Stimulated activated naive CD4-positive, alpha-beta T cell treated with Interleukin-2 at 50 U/mL for 16 hours (primary cell): ENCODE data around the gene HSH2D.
A peak's percentile ranks its signal among the peaks of the same experiment; 100 is the strongest.

Experiments
- DNase-seq: peaks from one replicate; lab custom pipeline; 2025; lab: John Stamatoyannopoulos, UW

Gene HSH2D

DNA sequence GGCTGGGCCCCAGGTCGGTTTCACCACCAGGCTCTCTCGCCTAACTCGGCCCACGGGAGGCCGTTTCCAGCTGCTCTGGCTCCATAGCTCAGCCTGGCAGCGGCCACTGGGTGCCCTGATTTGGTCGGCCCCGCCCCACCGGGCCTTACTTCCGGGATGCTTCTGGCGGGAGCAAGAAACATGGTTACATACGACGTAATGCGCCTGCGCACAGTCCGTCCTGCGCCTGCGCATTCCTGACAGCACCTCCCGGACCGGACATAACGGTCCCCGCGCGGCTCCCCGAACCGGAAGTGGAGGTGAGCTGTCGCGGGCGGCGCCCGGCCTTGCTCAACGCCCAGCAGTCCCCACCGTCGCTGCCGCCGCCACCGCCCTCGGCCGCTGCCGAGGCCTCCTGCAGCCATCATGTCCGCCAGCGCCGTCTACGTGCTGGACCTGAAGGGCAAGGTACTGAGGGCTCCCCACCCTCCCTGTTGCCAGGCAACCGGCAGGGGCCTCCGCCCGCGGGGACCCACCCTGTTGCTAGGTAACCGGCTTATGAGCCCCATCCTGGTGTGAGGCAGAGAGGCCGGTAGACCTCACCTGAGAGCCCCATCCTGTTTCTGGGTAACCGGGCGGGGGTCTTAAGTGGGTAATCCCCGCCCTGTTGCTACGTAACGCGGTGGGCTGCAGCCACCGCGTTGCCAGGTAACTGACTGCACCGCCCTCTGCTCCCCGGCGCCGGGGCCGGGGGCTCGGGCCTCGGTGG, 54.3 kb downstream of the HSH2D start, which contains the start of gene AP1M1:
Gene AP1M1, plus strand, starts transcription at position 290 of the 748 bp plus-strand sequence. Its CDS starts 116 bp downstream, at position 406.
- peak; percentile 97 for DNase-seq

- DNase-seq, result no peak
Measured at GRCh38 chr19:16198370-16198651, 54.8 kb downstream of the HSH2D start.

GRCh38 chr19:16199275-16199932, 55.9 kb downstream of the HSH2D start:
- no peak for DNase-seq

DNA sequence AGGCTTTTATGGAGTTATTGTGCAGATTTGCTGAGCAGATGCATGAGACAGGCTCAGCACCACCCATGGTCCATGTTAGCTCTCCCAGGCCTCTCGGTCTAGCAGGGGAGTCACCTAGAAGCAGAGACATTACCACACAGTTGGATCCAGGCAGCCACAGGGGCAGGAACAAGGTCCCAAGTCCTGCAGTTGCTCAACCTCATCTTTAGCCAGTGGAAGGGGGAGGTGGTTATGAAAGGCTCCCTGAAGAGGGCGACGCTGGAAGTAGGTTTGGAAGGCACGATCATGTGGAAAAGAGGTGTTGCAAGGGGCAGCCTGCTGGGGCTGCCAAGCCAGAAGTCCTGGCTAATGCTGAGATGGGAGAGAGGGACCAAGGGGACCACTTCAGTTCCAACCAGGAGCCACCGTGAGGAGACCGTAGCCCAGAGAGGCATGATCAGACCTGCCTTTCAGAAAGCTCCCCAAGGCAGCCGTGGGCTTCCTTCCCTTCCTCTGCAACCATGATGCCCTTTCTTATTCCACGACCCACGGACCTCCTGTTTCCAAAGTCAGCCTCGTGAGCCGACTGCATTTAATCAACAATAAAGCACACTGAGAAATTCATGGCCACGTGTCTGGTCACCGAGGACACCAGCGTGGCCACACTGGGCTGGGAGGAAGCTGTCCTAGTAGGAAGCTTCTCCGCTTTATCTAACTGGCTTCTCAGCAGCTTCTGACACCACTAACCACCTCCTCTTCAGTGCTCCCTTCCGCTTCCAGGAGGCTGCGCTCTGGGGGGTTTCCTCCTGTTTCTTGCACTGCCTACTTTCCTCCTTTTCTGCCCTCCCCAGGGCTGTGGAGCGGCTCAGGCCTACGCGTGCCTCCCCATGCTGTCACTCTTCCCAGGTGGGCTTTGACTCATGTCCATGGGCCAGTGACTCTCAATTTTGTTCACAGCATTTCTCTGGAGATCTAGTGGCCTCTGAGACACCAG, 56.8 kb downstream of the HSH2D start:
- no peak for DNase-seq

GRCh38 chr19:16201011-16201391, 57.5 kb downstream of the HSH2D start:
- DNase-seq, result no peak

DNA sequence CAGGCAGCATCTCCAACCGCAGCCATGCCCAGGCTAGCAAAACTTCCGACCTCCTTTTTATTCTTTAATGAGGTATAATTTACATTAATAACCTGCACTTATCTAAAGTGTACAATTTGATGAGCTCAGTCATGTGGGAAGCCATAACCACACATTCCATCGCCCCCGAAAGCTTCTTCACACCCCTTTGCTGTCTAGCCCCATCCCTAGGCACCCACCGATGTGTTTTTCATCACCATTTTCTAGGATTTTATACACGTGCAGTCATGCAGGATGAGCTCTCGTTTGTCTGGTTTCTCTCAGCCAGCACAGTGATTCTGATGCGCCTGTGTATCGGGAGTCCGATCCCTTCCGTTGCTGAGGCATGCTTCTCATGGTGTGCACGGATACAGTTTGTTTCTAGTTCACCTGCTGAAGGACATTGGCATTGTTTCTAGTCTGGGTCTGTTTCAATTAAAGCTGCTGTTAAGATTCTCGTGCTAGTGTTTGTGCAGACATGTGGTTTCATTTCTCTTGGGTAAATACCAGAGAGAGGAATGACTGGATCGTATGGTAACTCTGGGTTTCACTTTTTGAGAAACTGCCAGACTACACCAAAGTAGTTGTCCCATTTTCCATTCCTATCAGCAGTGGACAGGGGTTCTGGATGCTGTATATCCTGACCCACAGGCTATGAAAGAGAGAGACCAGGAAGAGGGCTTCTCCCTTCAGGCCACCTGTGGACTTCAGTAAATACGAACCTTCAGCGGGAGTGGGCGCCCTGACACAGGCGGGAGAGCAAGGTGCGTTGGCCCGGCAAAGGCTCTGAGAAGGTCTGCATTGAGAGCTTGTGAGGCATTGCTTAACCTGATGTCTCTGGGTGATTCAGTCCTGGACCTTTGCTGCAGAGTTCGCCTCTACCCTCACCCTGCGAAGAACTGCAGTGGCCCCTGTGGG, 59.1 kb downstream of the HSH2D start:
- no peak for DNase-seq

DNA sequence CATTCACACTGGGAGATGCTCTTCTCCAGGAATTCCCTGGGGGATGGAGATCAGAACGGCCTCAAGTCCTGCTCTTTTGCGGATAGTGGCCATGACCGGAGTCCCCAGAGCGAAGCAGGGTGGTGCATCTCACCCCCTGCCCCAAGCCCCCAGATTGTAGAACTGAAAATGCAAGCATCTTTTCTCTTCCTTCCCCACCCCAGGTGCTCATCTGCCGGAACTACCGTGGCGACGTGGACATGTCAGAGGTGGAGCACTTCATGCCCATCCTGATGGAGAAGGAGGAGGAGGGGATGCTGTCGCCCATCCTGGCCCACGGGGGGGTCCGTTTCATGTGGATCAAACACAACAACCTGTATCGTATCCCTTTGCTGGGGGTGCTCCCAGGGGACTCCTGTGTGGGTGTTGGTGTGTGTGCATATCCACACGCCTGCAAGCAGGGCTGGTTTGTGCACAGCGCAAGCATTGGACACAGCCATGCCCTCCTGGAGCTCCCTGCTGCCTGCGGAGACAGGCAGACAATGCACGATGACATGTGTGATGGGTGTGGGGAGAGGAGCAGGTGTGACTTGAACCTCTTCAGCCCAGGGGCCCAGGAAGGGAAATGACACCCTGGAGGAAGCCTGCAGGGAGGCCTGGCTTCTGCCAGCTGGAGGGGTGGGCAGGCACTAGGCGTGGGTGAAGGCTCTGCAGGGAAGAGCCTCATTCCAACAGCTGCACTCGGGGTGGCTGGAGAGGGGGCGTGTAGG, 59.9 kb downstream of the HSH2D start:
- no peak for DNase-seq

DNA sequence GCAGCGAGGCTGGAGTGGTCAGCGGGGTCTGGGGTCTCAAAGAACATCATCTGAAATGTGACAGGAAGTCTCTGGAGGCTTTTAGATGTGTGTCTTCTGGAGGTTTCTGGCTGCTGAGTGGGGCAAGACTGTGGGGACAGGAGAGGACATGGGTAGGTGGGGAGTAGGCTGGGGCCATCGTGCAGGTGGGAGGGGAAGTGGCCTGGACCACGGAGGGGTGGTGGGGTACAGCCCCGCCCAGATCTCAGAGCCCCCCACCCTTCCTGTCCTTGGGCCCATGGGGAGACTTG, 60.5 kb downstream of the HSH2D start:
- no peak for DNase-seq

- DNase-seq, result no peak
Measured at GRCh38 chr19:16205205-16206045, 61.9 kb downstream of the HSH2D start.

GRCh38 chr19:16206046-16206605, 62.6 kb downstream of the HSH2D start:
- DNase-seq, result no peak

- no peak for DNase-seq
Measured at GRCh38 chr19:16206637-16207036, 63.2 kb downstream of the HSH2D start.

DNA sequence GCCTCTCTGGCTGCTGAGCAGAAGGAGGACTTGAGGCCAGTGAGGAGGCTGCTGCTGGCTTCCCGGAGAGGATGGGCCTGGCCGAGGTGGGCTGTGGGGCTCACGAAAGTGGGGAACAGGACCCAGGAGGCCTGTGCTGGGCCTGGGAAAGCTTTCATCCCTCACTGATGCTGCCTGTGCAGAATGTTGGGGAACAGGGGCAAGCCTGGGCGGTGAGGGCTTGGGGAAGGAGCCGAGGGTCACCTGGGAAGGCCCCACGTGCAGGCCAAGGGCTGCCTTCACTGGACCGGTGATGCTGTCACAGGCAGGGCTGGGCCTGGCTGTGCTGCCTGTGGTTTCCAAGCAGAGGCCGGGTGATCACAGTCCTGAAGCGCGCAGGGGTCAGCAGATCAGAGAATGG, 63.6 kb downstream of the HSH2D start:
- DNase-seq, result no peak

- DNase-seq, result no peak
Measured at GRCh38 chr19:16207490-16208025, 64.1 kb downstream of the HSH2D start.
